Stimulated activated CD4-positive, alpha-beta T cell treated with anti-CD3 and anti-CD28 coated beads, TNF-alpha, amount 100 ng/mL, for 4 hours (primary cell): Measurements from ENCODE around the gene PHF24.

ENCODE experiments used
- DNase-seq, 3 experiments: peaks; one replicate each; pipeline ENCODE4 v3.0.0-alpha.2; 2020; ENCODE audit warnings: low read depth in 3 of 3

PHF24 gene

DNA sequence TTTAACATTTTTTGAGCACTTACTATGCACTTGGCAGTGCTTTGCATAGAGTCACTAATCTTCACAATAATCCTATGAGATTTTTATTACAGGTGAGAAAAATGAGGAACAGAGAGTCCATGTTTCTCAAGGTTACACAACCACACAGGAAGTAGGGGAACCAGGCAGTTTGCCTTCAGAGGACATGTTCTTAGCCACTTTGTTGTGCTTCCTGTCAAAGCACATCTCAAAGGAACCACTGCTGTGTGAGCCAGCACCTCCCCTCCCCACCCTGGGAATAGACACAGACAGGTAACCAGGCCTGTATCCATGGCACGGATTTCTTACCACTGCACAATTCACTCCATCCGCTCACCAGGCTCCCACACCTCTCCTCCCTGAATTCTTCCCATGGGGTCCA, 25.1 kb downstream of the PHF24 start:
- no peak for DNase-seq

DNA sequence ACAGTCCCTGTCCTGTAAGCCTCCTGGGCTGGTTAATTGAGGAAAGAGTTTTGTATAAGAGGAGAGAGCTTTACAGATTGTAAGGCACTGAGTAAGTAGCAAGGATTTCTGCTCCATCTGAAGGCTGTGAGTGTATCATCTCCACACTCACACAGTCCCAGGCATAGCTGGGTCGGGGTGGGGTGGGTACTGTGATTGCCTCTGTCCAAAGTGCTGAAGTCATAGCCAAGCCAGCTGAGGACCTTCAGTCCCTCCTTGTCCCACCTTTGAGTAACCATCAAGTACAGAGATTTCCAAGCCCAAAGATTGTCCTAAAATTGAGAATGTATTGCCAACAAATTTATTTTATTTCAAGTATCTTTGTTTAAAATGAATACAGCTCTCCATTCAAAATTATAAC, 26.0 kb downstream of the PHF24 start:
- DNase-seq: no peak

DNA sequence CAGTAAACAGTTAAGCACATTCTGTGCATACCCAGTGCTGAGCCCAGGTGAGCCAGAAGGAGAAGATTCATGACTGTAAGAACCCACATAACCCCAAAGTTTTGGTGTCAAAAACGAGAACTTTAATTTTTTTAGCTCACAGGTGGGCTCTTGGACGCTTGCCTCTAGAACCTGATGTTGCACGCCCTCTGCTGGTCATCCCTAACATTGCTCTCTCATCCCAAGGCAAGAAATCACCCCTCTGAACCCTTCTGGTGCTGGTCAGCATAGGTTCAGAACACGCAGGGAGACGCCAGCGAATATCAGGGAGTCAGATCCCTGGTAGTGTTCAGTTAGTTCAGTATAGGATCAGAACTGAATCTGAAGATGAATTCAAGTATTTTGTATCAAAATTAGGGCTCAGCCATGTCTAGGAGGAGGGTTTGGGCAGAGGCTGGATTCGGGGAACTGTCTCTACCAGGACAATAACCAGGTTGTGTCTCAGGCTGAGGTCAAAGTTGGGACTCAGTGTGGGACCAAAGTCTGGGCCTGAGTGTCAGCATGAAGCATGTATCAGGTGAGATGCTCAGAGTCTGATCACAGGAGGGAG, 27.3 kb downstream of the PHF24 start:
- no peak for DNase-seq

DNA sequence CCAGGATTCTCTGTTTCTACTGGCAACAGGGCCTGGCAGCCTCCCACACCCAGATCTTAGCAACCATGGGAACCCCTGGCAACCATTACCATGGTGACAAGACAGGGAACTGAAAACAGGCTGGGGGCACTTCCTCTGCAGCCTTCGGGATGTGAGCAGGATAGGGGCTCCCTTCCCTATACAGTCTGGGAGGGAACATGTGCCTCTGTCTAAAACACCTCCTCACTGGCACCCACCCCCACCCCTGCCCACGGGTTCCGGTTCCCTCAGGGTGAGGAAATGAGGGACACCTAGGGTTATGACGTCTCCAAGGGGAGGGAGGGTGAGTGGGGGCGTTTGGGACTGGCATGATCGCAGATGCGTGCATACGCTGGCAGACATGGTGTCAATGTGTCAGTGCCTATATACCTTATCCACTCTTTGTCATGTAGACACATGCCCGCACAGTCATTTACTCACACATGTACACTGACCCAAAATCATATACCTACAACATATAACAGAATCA, 28.5 kb downstream of the PHF24 start:
- DNase-seq: peak in 2 of 3 experiments; percentile 67 to 70

DNA sequence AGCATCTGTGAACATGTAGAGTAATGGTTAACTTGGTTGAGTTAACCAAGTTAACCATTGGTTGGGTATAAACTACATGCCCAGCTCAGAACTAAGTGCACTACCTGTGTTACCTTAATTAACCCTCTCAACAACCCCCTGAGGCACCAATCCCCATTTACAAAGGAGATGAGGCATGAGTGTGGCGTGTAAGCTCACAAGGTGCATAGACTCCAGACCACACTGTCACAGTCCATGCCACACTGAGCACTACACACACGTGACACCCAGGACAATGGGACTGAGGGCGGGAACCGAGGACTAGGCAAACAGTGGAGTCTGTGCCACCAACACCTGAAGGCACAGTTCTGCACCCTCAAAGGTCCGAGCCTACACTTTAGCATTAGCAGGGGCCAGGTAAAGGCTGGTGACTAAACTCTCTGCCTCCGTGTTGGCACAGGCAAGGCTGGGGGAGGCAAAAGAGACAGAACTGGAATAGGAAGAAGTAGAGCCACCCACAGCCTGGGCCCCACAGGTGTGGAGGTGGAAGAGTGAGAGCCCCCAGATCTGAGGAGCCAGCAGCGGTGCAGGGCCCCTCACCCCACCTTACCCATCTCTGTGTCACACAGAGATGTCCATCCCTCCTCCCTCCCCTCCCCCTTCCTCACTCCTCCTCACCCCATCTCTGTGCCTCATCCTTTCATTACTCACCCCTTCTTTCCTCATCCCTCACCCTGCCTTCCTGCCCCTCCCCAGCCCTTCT, 29.2 kb downstream of the PHF24 start:
- DNase-seq: no peak

DNA sequence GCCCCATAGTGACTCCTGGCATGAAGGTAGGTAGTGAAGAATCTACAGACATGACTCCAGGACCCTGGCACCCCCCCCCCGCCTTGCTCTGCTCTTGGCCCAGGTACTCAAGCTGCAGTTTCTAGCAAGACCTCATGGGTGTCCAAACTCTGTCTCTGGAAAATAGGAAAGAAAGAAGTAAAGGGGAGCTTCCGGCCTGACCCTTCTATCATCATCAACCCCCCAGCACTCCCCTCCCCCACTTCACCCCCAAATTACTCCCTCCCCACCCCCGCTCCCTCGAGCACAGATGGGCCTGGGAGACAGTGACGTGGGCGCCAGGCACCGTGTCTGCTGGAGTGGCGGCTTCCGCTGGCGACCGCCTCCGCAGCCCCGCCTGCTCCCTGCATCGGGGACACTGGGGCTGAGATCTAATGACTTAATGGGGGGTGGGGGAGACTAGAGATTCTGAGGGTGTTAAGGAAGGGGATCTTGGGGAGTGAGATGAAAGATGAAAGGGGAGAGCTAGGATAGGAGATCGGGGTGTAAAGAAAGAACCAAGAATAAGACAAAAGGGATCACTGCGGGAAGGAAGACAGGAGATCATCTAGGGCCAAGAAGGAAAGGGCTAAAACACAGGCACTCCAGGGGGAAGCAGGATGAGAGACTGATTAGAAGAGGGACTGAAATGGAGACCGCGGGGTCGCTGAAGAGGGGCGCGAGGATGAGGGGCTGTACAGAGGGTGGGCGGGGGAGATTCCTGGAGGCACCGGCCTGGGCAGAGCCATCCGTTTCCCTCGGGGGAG, 30.3 kb downstream of the PHF24 start:
- DNase-seq: peak in 1 of 3 experiments; percentile 64

DNA sequence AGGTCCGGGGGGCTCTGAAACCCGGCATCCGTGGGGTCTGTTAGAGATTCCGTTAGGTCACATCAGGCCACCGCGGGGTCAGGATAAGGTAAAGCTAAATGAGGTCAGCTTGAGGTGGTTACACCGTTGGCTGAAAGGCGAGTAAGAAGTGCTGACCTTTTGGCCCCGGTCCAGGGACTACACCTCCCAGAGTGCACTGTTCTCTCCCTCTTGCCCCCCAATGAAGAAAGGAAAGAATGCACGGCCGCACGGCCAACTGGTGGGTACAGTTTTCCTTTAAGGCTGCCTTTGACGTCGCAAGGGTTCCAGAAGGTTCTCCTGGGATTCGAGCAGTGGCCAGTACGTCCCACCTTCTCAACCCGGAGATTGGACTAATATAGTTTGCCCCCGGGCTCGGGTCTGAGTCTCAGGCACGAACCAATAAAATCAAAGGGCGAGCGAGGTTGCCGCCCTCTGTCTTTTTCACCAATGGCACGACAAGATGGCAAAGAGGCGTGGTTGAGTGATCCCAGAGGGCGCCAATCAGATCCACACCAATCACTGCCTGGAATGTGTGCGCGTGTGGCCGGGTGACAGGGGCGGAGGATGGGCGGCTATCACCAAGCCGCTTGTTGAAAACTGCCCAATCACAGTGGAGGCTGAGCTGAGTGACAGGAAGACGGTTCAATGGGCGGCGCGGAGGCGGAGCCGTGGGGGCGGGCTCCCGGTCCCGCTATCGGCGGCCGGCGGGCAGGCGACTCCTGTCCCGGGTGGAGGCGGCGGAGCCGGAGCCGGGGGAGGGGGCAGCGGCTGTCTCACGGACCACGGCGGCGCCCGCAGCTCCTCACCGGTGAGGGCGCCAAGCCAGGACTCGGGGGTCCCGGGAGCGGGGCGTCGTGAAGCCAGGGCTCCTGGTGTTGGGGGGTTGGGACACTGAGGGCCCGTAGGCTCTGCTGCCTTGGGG, 31.2 kb downstream of the PHF24 start, which contains the start of gene DNAJB5:
DNAJB5 (plus strand) TSS at position 743 of the 943 bp plus-strand sequence. CDS start 886 bp downstream, outside the sequence.
- peak; percentile 93 to 95 (median 94) for DNase-seq

DNA sequence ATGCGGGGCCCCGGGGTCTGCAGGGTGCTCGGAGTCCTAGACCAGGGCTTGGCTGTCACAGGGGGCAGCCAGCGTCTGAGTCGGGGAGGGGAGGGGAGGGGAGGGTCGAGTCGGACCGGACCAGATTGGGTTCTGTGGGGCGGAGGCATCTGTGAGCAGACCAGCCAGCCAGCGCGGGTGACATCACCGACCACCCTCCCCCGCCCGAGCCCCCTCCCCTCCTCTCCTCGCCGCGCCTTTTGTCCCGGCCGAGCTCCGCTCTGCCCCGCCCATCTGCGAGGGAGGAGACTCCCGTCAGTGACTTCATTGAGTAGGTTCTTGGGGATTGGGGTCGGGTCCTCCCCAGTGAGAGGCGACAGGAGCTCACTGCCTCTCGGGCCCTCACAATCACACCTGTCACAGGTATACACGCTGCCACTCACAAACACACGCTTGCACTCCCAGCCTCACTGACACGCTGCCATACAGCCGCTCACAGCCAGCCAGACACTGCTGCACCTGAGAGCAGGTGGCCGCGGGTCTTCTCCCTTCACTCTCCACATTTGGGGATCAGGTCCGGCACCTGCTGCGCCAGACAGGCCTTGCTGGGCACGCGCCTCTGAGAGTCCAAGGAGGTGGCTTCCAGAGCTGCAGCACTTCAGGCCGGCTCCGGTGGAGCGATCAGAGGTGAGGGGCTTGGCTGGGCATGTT, 32.0 kb downstream of the PHF24 start:
- DNase-seq: peak in 1 of 3 experiments; percentile 39

DNA sequence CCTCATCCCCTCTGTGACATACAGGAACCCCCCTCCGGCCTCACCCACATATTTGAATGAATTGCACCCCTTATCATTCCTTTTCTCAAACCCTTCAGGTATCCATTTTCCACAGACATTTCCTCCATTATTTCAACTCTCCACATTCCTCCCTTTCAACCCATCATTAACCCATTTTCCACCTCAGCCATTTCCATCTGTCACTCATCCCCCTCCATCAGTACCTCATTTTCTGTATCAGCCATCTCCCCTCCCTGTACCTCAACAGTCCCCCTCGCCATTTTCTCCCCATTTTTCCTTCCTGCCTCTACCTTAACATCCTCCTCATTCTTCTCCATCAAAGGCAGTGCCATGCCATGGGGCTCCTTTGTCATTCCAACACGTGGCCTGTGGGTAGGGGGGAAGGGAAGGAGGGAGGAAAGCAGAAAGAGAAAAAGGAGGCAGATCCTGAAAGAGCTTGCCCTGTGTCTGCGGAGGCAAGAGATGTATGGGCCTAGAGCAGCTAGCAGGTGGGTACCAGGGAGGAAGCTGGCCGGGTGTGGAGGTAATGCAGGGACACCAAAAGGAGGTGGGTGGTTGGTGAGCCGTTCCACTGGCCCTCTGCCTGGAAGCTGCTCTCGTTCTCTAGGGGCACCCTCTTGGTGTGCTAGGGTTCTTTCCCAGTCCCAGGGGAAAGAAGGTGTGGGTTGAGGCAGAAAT, 33.0 kb downstream of the PHF24 start:
- no peak for DNase-seq

DNA sequence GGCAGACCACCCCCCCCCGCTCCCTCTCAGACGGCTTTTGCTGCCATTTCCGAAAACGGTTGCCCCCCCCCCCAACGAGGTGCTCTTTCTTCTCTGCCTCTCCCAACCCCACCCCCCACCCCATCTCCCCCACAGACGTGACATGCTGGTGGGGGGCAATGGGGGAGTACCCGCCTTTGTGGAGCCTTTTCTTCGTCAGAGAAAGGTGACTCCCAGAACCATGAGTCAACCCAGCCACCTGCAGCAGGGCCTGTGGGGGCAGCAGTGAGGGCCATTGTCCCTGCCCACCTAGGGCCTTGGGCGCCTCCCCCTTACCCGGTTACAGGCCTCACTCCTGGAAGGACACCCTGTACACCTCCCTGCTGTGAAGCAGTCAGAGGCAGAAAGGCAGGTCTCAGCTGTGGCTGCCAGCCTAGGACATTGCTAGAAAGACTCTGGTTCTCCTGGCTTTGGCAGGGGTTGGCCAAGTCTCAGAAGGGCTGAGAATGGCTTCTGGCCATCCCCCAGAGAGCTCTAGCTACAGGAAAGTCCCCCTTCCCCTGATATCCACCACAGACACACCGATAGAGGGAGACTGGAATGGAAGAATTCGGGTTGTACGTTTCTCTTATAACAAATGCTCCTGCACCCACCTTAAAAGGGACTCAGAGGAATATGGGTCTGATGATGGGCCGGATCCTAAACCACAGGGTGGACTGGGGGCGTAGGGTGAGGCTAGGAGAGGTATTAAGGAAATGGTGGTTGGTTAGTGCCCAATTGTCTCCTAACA, 33.7 kb downstream of the PHF24 start:
- no peak for DNase-seq

DNA sequence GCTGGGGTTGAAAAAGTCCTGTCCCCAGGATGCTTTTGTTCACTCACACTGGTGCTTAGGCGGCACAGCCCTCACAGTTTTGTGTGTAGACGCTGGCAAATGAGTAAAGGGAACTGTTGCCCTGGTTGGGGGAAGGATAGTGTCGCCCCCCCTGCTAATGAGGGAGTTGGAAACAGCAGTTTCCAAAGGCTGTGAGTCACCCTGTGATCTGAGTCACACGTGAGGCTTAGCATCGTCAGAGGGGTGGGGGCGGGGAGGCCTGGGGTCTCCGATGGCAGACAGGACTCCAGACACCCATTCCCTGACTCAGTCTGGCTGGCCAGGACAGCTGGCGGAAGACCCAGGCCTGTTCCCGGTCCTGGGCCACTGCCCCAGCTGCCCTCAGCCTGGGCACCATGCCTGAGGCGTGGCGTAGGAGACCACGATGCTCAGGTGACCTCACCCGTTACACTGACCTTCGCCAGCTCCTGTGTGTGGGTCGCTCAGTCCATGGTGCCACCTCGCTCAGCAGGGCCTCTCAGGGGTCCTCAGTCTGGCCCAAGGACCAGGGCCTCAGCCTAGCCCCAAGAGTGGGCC, 34.4 kb downstream of the PHF24 start:
- DNase-seq: peak in 2 of 3 experiments; percentile 45 to 63

DNA sequence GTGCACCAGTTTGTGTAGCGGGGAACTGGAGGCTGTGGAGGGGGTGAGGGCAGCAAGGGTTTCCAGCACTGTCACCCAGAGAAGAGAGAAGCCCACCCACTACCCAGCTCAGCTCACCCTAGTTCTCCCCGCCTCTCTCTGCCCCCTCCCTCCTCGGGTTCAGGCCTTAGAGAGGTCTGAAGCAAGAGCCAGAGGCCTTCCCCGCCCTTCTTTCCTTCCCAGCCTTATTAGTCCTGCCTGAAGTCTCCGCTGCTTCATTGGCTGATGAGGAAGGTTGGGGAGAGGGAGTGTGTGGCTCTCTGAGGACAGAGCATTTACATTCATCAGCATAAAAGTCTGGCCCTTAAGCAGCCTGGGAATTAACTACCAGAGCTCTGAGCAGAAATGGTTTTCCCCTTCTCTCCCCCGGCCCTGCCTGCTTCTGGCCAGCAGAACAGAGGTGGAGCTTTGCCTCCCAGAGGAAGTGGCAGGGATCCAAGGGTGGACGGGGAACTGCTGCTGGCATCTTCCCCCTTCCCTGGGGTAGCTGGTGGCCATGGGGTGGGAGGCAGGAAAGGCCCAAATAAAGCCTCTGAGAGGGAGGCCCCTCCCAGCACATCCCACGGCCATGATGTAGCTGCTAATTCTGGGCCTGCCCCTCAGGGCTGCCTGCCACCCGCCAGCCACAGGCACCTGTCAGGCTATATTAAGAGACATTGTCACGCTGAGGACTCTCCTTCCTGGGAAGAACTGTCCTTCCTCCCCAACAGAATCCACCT, 35.6 kb downstream of the PHF24 start:
- DNase-seq: no peak

DNA sequence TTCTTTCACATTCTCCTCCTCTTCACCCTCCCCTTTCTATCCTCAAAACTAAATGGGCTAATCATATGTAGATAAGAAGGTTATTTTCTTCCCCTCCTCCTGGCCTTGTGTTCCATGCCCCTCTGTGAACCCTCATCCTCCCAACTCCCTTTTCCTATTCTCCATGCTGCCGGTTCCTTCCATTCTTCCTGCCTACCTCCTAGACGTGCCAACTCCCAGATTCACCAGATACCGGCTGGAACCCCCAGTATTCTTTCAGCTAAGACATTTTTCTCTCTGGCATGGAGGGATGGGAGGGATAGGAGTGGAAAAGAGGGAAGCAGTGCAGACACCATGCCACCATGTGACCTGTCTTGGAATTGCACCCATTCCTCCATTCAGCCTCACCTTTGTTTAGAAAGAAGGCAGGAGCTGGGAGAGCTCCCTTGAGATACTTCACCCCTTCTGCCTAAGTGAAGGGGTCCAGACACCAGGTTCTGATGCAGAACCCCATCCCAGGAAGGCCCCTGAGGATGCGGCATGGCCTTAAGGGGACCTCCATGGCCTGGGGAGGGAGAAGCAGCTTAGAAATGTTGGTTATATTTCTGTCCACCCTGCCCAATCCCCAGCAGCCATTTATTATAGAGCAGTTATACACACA, 36.3 kb downstream of the PHF24 start:
- no peak for DNase-seq

DNA sequence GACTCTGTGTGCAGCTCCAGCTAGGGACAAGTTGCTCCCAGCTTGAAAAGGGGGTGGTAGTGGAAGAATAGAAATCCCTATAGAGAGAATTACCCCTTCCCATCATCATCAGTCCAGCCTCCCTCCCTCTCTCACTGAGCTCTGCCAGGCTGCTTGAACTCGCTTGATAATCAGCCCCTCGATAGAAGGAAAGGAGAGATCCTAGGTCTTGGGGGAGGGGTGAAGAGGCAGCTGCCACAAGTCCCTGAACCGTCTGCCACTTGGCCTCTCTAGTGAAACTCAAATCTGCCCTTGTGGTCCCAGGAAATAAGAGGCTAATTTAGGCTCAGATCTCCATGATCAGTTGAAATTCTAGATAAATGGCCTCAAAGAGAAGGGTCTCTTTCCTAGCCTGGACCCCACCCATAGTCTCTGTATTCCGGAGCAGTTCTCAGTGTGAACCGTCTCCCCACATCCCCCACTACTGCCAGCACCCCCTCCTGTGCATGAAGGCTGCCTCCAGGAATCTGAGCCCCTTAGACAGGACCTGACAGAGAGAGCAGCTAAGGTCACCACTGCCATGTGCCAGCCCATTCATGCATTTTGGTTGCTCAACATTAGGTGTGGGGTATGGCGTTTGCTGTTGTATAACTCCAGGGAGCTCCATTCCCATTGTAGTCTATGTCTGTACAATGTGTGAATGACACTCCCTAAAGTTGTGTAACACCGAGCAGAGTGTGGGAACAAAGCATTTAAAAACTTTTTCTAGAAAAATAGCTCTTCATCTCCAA, 37.0 kb downstream of the PHF24 start:
- DNase-seq: no peak

DNA sequence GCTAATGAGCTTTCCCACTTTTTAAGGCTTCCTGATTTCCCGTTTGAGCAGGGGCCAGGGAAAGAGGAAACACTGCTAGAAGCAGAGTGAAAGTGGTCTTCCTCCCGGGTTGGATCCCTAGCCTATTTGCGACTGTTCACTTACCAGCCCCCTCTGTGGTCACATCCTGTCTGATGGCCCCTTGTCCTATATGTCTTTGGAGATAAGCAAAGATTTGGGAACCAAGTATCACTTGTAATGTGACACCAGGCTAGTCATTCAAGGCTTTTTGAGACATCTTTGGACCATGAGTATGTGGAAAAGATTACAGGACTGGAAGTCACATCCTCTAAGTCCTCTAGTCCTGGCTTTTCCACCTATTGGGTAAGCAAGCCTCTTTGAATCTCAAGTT, 37.6 kb downstream of the PHF24 start:
- DNase-seq: no peak

DNA sequence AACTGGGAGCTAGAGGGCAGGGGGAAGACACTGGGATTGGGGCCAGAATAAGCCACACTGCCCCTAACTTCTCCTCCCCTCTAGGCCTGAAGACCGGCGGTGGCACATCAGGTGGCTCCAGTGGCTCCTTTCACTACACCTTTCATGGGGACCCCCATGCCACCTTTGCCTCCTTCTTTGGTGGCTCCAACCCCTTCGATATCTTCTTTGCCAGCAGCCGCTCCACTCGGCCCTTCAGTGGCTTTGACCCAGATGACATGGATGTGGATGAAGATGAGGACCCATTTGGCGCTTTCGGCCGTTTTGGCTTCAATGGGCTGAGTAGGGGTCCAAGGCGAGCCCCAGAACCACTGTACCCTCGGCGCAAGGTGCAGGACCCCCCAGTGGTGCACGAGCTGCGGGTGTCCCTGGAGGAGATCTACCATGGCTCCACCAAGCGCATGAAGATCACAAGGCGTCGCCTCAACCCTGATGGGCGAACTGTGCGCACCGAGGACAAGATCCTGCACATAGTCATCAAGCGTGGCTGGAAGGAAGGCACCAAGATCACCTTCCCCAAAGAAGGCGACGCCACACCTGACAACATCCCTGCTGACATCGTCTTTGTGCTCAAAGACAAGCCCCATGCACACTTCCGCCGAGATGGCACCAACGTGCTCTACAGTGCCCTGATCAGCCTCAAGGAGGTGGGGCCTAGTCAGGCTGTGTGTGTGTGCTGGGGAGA, 38.3 kb downstream of the PHF24 start:
- no peak for DNase-seq
